Activated CD4-positive, alpha-beta T cell treated with anti-CD3 and anti-CD28 coated beads, Interleukin-2, amount 10 ng/mL, durations not matched to agents 7 days and 5 days (primary cell): ENCODE data around the gene CARHSP1. TPM values are rescaled to one million over a fixed set of nuclear protein-coding genes. Genes with fewer than 3 reads are reported as not detected.

Source experiments
- CTCF ChIA-PET: fragments of 350-600 bp; sonication (Branson Sonifier 250); formaldehyde crosslinking; loops from one replicate; lab custom pipeline; 2021; ENCODE audit warnings: antibody characterized with exemption; lab: Charles Lee
- POLR2A ChIA-PET: fragments of 350-600 bp; sonication (Branson Sonifier 250); formaldehyde crosslinking; loops from one replicate; lab custom pipeline; 2021; ENCODE audit warnings: antibody characterized with exemption; lab: Charles Lee
- DNase-seq: peaks from one replicate; pipeline ENCODE4 v3.0.0-alpha.2; 2020
- H3K27ac Mint-ChIP-seq: one replicate; pipeline ENCODE4 v1.8.0; 2021; ENCODE audit warnings: mild to moderate bottlenecking, moderate library complexity, mixed read lengths
- H3K27me3 Mint-ChIP-seq: one replicate; pipeline ENCODE4 v1.8.0; 2021; ENCODE audit warnings: mixed read lengths
- H3K36me3 Mint-ChIP-seq: one replicate; pipeline ENCODE4 v1.8.0; 2021; ENCODE audit warnings: low read depth, mixed read lengths
- H3K4me1 Mint-ChIP-seq: one replicate; pipeline ENCODE4 v1.8.0; 2021; ENCODE audit warnings: mixed read lengths
- H3K4me3 Mint-ChIP-seq: one replicate; pipeline ENCODE4 v1.8.0; 2021; ENCODE audit warnings: mild to moderate bottlenecking, moderate library complexity, mixed read lengths
- H3K9me3 Mint-ChIP-seq: one replicate; pipeline ENCODE4 v1.8.0; 2021; ENCODE audit warnings: mixed read lengths
- total RNA-seq, 2 experiments: library from RNA; stranded (reverse); gene quantifications; one replicate each; pipeline ENCODE4 v1.2.3, GENCODE V29; 2021

CARHSP1 gene
- total RNA-seq, 2 experiments from 2014 or later: 172 to 189 TPM

- Mint-ChIP-seq H3K27ac (no peak overlapping the region), H3K9me3 (no peaks in the 10 kb centered on the region), H3K4me1 (no peaks in the 10 kb centered on the region), H3K4me3 (no peak overlapping the region), H3K36me3 (peaks cover 33% of the 10 kb centered on the region), H3K27me3 (peaks cover 6% of the 10 kb centered on the region)
- ChIA-PET CTCF (interaction anchor here (0.5 to 2.5 kb wide), 4 partner anchors 10 to 184 kb away, joined by 3 to 17 read pairs (median 3); partner anchors contain the start of gene CARHSP1), POLR2A (no interaction called here)
- DNase-seq: no peak
Observed at GRCh38 chr16:8889893-8890548, 21.2 kb upstream of the CARHSP1 start.

DNA sequence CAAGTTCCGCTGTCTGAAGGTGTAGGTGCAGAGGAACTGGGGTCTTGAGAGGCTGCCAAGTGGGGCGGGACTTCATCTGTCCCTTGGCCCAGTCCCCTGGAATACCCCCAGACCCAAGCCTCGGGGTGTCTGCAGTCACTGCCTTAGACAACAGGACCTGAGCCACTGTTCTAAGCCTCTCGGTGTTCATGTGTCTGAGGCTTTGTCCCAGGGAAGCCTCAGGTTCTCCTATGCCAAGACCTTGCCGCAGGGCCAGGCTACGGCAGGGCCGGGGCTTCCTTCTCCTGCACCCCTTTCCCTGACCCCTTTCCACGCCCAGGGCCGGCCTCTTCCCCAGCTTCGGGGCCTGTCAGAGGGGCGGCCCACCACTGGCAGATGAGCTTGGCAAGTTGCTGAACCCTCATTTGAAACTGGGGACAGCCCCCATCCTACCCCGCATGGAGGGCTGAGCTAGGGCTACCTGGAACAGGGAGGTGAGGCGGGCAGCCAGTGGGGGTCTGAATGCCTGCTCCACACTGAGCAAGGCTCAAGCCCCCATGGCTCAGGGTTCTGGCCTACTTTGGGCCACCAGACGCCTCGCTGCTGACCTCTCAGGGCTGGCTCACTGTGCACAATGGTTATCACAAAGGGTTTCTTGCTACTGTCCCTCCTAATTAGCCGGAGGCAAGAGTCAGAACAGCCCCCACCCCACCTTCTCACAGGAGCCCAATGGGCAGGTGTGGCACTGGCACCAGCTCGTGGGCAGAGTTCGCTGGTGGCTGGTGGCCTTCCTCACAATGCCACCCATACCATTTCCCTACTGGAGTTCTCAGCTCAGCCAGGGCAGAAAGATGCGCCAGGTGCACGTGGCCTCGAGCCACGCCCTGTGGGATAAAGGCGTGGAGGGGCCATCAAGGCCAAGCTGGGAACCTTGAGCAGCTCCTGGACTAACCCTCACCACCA is 20.4 kb upstream of the CARHSP1 start:
- no peak overlapping the region for H3K27ac Mint-ChIP-seq
- no peak overlapping the region for H3K4me3 Mint-ChIP-seq
- peaks cover 6% of the 10 kb centered on the region for H3K27me3 Mint-ChIP-seq
- no peaks in the 10 kb centered on the region for H3K9me3 Mint-ChIP-seq
- no peaks in the 10 kb centered on the region for H3K4me1 Mint-ChIP-seq
- CTCF ChIA-PET: interaction anchor here (0.5 to 2.5 kb wide), 2 partner anchors 10 to 183 kb away, joined by 3 to 17 read pairs; no protein-coding TSS in a partner anchor
- peaks cover 25% of the 10 kb centered on the region for H3K36me3 Mint-ChIP-seq
- POLR2A ChIA-PET: no interaction called here
- DNase-seq: no peak

- ChIA-PET POLR2A (no interaction called here), CTCF (no interaction called here)
- H3K4me3 Mint-ChIP-seq: no peak overlapping the region
- H3K9me3 Mint-ChIP-seq: no peaks in the 10 kb centered on the region
- no peaks in the 10 kb centered on the region for H3K4me1 Mint-ChIP-seq
- peaks cover 6% of the 10 kb centered on the region for H3K27me3 Mint-ChIP-seq
- no peak for DNase-seq
- no peak overlapping the region for H3K27ac Mint-ChIP-seq
- H3K36me3 Mint-ChIP-seq: peaks cover 17% of the 10 kb centered on the region
Observed at GRCh38 chr16:8887952-8888560, 19.2 kb upstream of the CARHSP1 start.

DNA sequence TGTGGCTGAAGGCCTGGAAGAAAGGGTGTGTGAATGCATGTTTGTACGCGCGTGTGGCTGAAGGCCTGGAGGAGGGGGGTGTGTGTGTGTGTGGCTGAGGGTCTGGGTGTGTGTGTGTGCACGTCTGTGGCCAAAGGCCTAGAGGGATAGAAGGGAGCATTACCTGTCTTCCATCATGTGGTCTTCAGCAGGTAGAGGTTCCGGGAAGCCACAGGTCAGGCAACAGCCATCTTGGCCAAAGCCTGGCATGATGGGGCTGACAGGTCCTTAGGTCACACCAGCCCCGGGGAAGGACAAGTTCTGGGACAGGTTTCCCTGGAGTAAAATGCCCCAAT is 18.6 kb upstream of the CARHSP1 start:
- no peaks in the 10 kb centered on the region for H3K9me3 Mint-ChIP-seq
- no peak for DNase-seq
- no peak overlapping the region for H3K27ac Mint-ChIP-seq
- H3K4me1 Mint-ChIP-seq: no peaks in the 10 kb centered on the region
- CTCF ChIA-PET: interaction anchor here (0.6 kb wide), 1 partner anchor 9 kb away, joined by 3 read pairs; no protein-coding TSS in a partner anchor
- H3K36me3 Mint-ChIP-seq: peaks cover 17% of the 10 kb centered on the region
- H3K4me3 Mint-ChIP-seq: no peak overlapping the region
- H3K27me3 Mint-ChIP-seq: peaks cover 6% of the 10 kb centered on the region
- POLR2A ChIA-PET: no interaction called here

DNA sequence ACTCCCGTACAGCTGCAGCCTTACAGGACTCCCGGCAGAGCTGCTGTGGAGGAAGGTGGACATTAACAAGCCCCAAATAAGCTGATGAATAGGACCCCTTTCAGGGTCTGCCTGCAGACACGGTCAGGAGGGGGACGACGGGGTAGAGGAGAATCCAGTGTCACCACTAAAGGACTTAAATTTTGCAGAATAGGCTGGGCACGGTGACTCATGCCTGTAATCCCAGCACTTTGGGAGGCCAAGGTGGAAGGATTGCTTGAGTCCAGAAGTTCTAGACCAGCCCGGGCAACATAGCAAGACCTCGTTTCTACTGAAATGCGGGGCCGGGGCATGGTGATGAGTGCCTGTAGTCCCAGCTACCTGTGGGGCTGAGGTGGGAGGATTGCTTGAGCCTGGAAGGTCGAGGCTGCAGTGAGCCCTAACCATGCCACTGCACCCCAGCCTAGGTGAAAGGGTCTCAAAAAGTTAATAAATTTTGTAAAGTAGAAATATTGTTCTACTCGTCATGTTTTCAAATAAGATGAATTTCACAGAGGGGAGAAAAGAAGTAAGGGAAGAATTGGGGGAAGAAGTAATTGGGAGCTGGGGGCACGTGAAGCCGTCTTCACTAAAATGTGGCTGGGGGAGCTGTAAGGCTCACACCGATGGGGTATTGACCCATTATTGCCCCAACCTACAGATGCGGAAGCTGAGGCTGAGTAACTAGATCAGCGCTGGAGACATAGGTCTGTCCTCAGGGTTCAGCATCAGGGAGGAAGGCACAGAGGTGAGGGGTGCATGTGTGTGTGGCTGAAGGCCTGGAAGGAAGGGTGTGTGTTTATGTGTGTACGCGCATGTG is 18.0 kb upstream of the CARHSP1 start:
- no peak overlapping the region for H3K27ac Mint-ChIP-seq
- POLR2A ChIA-PET: no interaction called here

DNA sequence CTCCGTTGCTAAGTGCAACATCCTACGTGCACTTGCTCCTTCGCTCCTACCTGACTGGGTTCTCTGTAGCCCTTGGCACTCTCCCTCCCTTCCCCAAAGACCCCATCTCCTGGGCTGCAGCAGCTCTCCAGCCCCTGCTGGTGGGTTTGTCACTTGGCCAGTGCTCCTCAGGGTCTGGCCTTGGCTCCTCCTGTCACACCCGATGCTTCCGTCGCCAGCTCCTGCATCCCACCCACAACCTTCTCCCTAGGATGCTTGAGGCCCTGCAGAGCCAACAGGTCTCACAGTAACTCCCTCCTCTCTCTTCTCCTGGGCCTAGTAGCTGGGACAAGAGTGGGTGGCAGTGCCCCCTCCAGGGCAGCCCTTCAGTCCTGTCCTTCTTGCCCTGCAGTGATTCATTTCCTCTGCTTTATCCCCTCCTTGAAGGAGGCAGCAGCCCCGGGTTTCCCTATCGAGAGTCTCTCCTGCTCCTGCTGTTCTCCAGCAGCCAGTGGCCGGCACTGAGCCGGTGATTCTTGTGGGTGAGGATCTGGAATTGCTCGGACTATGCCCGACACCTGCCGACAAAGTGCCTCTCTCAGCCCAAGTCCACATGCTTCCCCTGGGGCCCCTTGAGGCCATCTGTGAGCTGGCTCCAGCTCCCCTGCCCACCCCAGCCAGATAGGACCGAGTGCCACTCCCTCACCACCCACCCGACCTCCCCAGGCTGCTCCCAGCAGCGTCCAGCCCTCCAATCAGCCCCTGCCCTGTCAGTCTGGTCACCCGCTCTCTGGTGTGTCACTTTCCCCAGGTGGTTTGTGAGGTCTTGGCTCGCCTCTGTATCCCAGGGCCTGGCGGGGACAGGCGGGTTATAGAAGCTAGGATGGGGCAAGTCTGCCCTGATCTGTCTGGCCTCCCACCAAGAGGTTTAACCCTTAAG is 17.1 kb upstream of the CARHSP1 start:
- H3K9me3 Mint-ChIP-seq: no peaks in the 10 kb centered on the region
- POLR2A ChIA-PET: no interaction called here
- H3K4me1 Mint-ChIP-seq: no peaks in the 10 kb centered on the region
- H3K4me3 Mint-ChIP-seq: no peak overlapping the region
- H3K36me3 Mint-ChIP-seq: peaks cover 11% of the 10 kb centered on the region
- DNase-seq: no peak
- H3K27ac Mint-ChIP-seq: peak overlapping the region; percentile 68
- peaks cover 6% of the 10 kb centered on the region for H3K27me3 Mint-ChIP-seq
- CTCF ChIA-PET: interaction anchor here (1.0 to 1.4 kb wide), 2 partner anchors 12 to 19 kb away, joined by 3 to 4 read pairs; no protein-coding TSS in a partner anchor

More for the DNA sequence above, 18.0 kb upstream of the CARHSP1 start:
- Mint-ChIP-seq H3K4me3 (no peak overlapping the region), H3K9me3 (no peaks in the 10 kb centered on the region), H3K27me3 (peaks cover 6% of the 10 kb centered on the region), H3K4me1 (no peaks in the 10 kb centered on the region), H3K36me3 (peaks cover 17% of the 10 kb centered on the region)
- no peak for DNase-seq
- CTCF ChIA-PET: interaction anchor here (0.6 to 1.4 kb wide), 3 partner anchors 8 to 18 kb away, joined by 3 to 4 read pairs (median 3); no protein-coding TSS in a partner anchor

- DNase-seq: no peak
- no peak overlapping the region for H3K4me3 Mint-ChIP-seq
- H3K27me3 Mint-ChIP-seq: peaks cover 6% of the 10 kb centered on the region
- no peaks in the 10 kb centered on the region for H3K36me3 Mint-ChIP-seq
- ChIA-PET CTCF (interaction anchor here (0.6 to 1.0 kb wide), 3 partner anchors 10 to 316 kb away, joined by 3 to 6 read pairs (median 3); no protein-coding TSS in a partner anchor), POLR2A (no interaction called here)
- no peaks in the 10 kb centered on the region for H3K9me3 Mint-ChIP-seq
- H3K27ac Mint-ChIP-seq: no peak overlapping the region
- H3K4me1 Mint-ChIP-seq: peaks cover 15% of the 10 kb centered on the region
Observed at GRCh38 chr16:8882725-8883377, 14.0 kb upstream of the CARHSP1 start.

DNA sequence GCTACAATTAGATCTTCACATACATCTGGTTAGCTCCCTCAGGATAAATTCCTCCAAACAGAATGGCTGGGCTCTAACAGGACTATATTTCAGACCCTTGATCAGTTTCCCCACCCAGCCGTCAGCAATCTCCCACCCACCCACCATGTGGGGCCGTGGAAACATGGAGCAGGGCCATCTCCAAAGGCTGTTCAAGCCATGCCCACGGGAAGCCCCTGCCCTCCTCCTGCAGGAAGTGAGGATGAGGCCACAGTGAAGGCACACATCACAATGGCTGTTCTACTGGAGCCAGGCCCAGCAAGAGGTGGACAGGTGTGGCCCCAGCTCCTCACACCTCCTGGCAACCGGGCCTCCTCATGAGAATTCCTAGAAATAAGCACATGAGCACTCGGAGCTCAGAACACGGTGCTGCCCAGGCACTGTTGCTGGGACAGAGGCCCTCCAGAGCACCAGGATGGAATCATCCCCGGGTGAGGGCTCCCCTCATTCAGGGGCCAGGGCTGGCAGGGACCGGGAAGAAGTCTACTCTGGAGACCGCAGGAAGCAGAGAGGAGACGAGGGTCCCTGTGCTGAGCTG is 13.3 kb upstream of the CARHSP1 start, which contains the start of gene LITAFD:
LITAFD (plus strand) TSS at position 311 of the 577 bp plus-strand sequence. CDS start 2,005 bp downstream, outside the sequence.
- ChIA-PET CTCF (interaction anchor here (0.6 to 2.4 kb wide), 3 partner anchors 14 to 253 kb away, joined by 3 to 9 read pairs (median 6); partner anchors contain the start of gene CARHSP1), POLR2A (no interaction called here)
- no peaks in the 10 kb centered on the region for H3K9me3 Mint-ChIP-seq
- no peaks in the 10 kb centered on the region for H3K36me3 Mint-ChIP-seq
- H3K27ac Mint-ChIP-seq: no peak within 1 kb of the TSS
- DNase-seq: no peak
- peaks cover 16% of the 10 kb centered on the region for H3K4me1 Mint-ChIP-seq
- H3K4me3 Mint-ChIP-seq: no peak within 1 kb of the TSS
- peaks cover 6% of the 10 kb centered on the region for H3K27me3 Mint-ChIP-seq

DNA sequence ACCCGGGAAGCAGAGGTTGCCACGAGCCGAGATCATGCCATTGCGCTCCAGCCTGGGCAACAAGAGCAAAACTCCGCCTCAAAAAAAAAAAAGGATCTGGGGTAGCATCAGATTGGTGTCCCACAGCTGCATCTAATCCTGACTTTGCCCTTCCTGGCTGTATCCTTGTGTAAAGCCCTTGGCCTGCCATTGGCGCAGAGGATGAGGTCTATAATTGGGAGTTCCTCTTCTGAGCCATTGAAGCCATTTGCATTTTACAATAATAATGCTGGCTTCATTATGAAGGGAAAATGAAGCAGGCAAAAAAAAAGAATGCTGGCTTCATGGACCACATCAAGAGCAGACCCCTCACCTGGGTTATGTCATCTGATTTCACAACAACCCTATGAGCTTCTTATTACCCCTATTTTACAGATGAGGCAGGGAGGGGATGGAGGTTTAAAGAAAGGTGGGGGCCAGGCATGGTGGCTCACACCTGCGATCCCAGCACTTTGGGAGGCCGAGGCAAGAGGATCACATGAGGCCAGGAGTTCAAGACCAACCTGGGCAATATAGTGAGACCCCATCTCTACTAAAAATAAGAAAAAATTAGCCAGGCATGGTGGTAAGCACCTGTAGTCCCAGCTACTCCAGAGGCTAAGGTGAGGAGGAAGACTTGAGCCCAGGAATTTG is 12.2 kb upstream of the CARHSP1 start:
- no peak overlapping the region for H3K27ac Mint-ChIP-seq
- POLR2A ChIA-PET: interaction anchor here (0.7 kb wide), 1 partner anchor 224 kb away, joined by 3 read pairs; no protein-coding TSS in a partner anchor
- DNase-seq: no peak
- H3K4me1 Mint-ChIP-seq: peaks cover 16% of the 10 kb centered on the region
- CTCF ChIA-PET: interaction anchor here (0.7 to 3.6 kb wide), 15 partner anchors 9 to 400 kb away, joined by 3 to 17 read pairs (median 4); partner anchors contain the start of gene CARHSP1
- peaks cover 5% of the 10 kb centered on the region for H3K27me3 Mint-ChIP-seq
- H3K36me3 Mint-ChIP-seq: no peaks in the 10 kb centered on the region
- no peak overlapping the region for H3K4me3 Mint-ChIP-seq
- no peaks in the 10 kb centered on the region for H3K9me3 Mint-ChIP-seq

- Mint-ChIP-seq H3K4me1 (peaks cover 21% of the 10 kb centered on the region), H3K36me3 (no peaks in the 10 kb centered on the region), H3K9me3 (no peaks in the 10 kb centered on the region), H3K27me3 (no peaks in the 10 kb centered on the region), H3K4me3 (no peak overlapping the region), H3K27ac (no peak overlapping the region)
- no peak for DNase-seq
- ChIA-PET POLR2A (no interaction called here), CTCF (interaction anchor here (0.9 to 3.6 kb wide), 3 partner anchors 9 to 12 kb away, joined by 3 to 17 read pairs (median 7); partner anchors contain the start of gene CARHSP1)
Observed at GRCh38 chr16:8878523-8878911, 9.7 kb upstream of the CARHSP1 start.
